ENCODE data around the gene NPAS3.

DNA sequence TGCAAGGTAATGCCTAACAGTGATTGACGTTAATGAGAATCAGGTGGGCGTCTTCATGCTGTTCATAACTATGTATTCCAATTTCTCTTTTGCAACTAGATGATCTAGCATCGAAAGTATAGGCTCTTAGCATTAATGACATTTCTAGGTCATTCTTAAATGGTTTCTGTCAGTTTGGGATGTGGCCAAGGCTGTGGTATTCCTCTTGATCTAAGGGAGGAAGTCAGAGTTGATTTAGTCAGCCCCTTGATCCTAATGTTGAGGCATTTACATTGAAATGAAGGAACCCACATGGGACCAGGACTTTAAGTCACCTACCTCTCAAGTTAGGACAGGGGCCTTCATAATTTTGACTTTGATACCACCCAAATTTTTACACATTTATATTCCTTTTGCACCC is 448.1 kb downstream of the NPAS3 start:
- TF ChIP-seq FOSL1 (IDR thresholded peaks at IDR 0.05; ENCODE audit: low read depth) (no peak), POLR2A (IDR thresholded peaks at IDR 0.05; ENCODE audit: borderline replicate concordance, extremely low read depth, insufficient read depth, insufficient read length) (no peak), EGR1 (IDR thresholded peaks at IDR 0.05; ENCODE audit: low read depth) (no peak), EZH2 (IDR thresholded peaks at IDR 0.05) (no peak), SIN3A (IDR thresholded peaks at IDR 0.05; ENCODE audit: low read depth) (no peak), TCF7L2 (IDR thresholded peaks at IDR 0.05; ENCODE audit: borderline replicate concordance, extremely low read depth, insufficient read depth, insufficient read length) (no peak), POLR2AphosphoS5 (IDR thresholded peaks at IDR 0.05; ENCODE audit: low read depth, low read length) (no peak), ZFX (IDR thresholded peaks at IDR 0.05) (no peak), RAD21 (IDR thresholded peaks at IDR 0.05; ENCODE audit: low read depth) (no peak)
- TF ChIP-seq, protein P1, sequence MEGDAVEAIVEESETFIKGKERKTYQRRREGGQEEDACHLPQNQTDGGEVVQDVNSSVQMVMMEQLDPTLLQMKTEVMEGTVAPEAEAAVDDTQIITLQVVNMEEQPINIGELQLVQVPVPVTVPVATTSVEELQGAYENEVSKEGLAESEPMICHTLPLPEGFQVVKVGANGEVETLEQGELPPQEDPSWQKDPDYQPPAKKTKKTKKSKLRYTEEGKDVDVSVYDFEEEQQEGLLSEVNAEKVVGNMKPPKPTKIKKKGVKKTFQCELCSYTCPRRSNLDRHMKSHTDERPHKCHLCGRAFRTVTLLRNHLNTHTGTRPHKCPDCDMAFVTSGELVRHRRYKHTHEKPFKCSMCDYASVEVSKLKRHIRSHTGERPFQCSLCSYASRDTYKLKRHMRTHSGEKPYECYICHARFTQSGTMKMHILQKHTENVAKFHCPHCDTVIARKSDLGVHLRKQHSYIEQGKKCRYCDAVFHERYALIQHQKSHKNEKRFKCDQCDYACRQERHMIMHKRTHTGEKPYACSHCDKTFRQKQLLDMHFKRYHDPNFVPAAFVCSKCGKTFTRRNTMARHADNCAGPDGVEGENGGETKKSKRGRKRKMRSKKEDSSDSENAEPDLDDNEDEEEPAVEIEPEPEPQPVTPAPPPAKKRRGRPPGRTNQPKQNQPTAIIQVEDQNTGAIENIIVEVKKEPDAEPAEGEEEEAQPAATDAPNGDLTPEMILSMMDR (IDR thresholded peaks at IDR 0.05 in 2 of 3, conservative IDR thresholded peaks at IDR 0.05 in 1 of 3; ENCODE audit: borderline replicate concordance in 1 of 3, insufficient read depth in 1 of 3, low read depth in 2 of 3, low read length in 2 of 3): no peak
- TF ChIP-seq, protein P2, sequence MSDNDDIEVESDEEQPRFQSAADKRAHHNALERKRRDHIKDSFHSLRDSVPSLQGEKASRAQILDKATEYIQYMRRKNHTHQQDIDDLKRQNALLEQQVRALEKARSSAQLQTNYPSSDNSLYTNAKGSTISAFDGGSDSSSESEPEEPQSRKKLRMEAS (IDR thresholded peaks at IDR 0.05): no peak
- TF ChIP-seq, protein P3, sequence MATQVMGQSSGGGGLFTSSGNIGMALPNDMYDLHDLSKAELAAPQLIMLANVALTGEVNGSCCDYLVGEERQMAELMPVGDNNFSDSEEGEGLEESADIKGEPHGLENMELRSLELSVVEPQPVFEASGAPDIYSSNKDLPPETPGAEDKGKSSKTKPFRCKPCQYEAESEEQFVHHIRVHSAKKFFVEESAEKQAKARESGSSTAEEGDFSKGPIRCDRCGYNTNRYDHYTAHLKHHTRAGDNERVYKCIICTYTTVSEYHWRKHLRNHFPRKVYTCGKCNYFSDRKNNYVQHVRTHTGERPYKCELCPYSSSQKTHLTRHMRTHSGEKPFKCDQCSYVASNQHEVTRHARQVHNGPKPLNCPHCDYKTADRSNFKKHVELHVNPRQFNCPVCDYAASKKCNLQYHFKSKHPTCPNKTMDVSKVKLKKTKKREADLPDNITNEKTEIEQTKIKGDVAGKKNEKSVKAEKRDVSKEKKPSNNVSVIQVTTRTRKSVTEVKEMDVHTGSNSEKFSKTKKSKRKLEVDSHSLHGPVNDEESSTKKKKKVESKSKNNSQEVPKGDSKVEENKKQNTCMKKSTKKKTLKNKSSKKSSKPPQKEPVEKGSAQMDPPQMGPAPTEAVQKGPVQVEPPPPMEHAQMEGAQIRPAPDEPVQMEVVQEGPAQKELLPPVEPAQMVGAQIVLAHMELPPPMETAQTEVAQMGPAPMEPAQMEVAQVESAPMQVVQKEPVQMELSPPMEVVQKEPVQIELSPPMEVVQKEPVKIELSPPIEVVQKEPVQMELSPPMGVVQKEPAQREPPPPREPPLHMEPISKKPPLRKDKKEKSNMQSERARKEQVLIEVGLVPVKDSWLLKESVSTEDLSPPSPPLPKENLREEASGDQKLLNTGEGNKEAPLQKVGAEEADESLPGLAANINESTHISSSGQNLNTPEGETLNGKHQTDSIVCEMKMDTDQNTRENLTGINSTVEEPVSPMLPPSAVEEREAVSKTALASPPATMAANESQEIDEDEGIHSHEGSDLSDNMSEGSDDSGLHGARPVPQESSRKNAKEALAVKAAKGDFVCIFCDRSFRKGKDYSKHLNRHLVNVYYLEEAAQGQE (IDR thresholded peaks at IDR 0.05; ENCODE audit: low read depth): no peak
